Fibroblast of pulmonary artery (primary cell): ENCODE measurements around the gene SDK2.

ENCODE experiments used
- DNase-seq: peaks from one replicate; pipeline ENCODE4 v3.0.0-alpha.2; 2010; ENCODE audit warnings: low read depth
- H3K4me3 ChIP-seq: replicated peaks from 2 replicates; pipeline ENCODE4 v1.5.1; 2011; ENCODE audit warnings: low read depth, mild to moderate bottlenecking, control low read depth, low read length, moderate library complexity
- CTCF ChIP-seq: IDR thresholded peaks from 2 replicates; pipeline ENCODE4 v1.5.1; 2011; ENCODE audit warnings: mild to moderate bottlenecking, control low read depth, low read length, inconsistent platforms; ENCODE audit errors: missing control alignments

The SDK2 gene

GRCh38 chr17:73604476-73604875 is 39.8 kb downstream of the SDK2 start:
- TF ChIP-seq CTCF, result no peak
- H3K4me3 ChIP-seq, result no peak overlapping the region
- DNase-seq, result no peak

- no peak for DNase-seq
- TF ChIP-seq CTCF, result no peak
- H3K4me3 ChIP-seq, result no peak overlapping the region
These were observed 40.3 kb downstream of the SDK2 start for GRCh38 chr17:73603971-73604370.

- H3K4me3 ChIP-seq, result no peak overlapping the region
- DNase-seq, result no peak
- TF ChIP-seq CTCF, result no peak
These were observed 44.0 kb downstream of the SDK2 start for GRCh38 chr17:73600103-73600871.

DNA sequence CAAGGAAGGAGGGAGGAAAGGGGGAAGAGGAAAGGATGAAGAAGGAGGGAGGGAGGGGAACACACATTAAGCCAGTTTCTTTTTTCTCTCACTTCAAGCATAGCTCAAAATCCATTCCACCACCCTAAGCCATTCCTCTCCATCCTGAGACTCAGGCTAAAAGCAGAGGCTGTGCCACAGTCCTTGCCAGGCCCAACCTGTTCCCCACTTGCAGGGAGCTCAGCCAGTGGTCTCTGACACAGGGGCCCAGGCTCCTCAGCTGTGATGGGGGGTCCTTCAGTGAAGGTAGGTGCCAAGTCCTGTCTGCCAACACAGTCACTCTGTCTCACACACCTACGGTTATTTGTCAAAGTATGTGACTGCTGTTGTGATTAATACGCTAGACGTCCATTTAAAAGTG is 44.6 kb downstream of the SDK2 start:
- TF ChIP-seq CTCF, result no peak
- no peak for DNase-seq
- H3K4me3 ChIP-seq, result no peak overlapping the region

DNA sequence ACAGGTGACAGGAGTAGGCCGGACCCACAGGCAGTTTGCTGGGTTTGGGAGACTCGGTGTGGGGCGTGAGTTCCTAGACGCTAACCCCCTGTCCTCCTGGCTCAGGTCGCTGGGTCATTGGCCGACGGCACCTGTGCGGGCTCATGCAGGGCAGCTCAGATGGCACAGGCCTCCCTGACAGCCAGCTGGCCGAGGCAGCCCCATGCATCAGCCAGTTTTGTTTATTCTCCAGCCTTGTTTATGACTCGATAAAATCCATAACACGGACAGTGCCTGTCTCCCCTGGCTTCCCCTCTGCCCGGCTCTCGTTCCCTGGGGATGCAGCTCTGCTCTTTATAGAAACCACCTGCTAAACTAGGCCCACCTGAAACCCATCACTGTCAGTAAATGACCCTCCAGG is 46.0 kb downstream of the SDK2 start:
- H3K4me3 ChIP-seq, result no peak overlapping the region

DNA sequence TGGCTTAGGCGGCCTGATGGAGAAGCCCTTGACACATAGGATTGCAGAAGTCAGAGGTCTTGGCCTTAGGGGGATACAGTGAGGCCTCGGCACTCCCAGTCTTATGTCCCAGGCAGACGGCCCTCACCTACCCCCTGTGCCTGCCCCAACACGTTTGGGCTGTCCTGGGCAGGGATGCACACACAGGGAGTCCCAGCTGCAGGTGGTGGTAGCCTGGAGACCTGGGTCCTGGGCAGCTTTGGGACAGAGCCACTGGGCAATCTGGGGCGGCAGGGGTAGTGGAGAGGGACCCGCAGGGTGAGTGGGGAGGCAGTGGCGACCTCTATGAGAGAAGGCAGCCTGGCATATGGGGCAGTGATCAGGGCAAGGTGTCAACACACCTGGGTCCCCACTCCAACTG is 48.3 kb downstream of the SDK2 start:
- H3K4me3 ChIP-seq, result no peak overlapping the region
- DNase-seq, result no peak
- TF ChIP-seq CTCF, result no peak

More for the DNA sequence above, 46.0 kb downstream of the SDK2 start:
- no peak for TF ChIP-seq CTCF
- no peak for DNase-seq

GRCh38 chr17:73595479-73595878 is 48.8 kb downstream of the SDK2 start:
- no peak overlapping the region for H3K4me3 ChIP-seq
- DNase-seq, result no peak
- TF ChIP-seq CTCF, result no peak
